GM23338 (cell line): ENCODE measurements around the gene SPAG16.

ENCODE experiments used
- CREB1 ChIP-seq: fragments of 250-450 bp; sonication (Bioruptor Pico); IDR thresholded peaks from 2 replicates; pipeline ENCODE4 v1.5.0; 2020; ENCODE audit warnings: low read depth, mild to moderate bottlenecking, moderate library complexity
- EZH2 ChIP-seq: fragments of 200-600 bp; sonication (generic); IDR thresholded peaks from one replicate; pipeline ENCODE4 v1.8.0; 2017; ENCODE audit warnings: antibody characterized with exemption, mild to moderate bottlenecking, low read depth; ENCODE audit not compliant: unreplicated experiment
- EZH2phosphoT487 ChIP-seq: fragments of 200-600 bp; sonication (generic); IDR thresholded peaks from one replicate; pipeline ENCODE4 v1.8.1; 2018; ENCODE audit warnings: antibody characterized with exemption; ENCODE audit not compliant: unreplicated experiment
- JUNB ChIP-seq: IDR thresholded peaks from one replicate; pipeline ENCODE4 v1.6.1; 2016; ENCODE audit warnings: antibody characterized with exemption; ENCODE audit not compliant: unreplicated experiment
- NANOG ChIP-seq: IDR thresholded peaks from 2 replicates; pipeline ENCODE4 v1.6.1; 2016; ENCODE audit warnings: antibody characterized with exemption, borderline replicate concordance
- POLR2AphosphoS5 ChIP-seq: IDR thresholded peaks from 2 replicates; pipeline ENCODE4 v1.6.1; 2016; ENCODE audit warnings: antibody characterized with exemption, low read depth
- ZNF331 ChIP-seq: fragments of 250-450 bp; sonication (Bioruptor Pico); IDR thresholded peaks from 2 replicates; pipeline ENCODE4 v1.5.0; 2020; ENCODE audit warnings: low read depth, mild to moderate bottlenecking, moderate library complexity
- TF ChIP-seq, protein P1 (sequence below), 2 experiments: fragments of 200-600 bp in 1 of 2; sonication (generic) in 1 of 2; conservative IDR thresholded peaks; 2 replicates each; pipeline versions ENCODE4 v1.5.1 to v1.6.1; 2016 to 2017; ENCODE audit warnings: antibody characterized with exemption in 2 of 2, low read depth in 2 of 2, mild to moderate bottlenecking in 2 of 2, moderate library complexity in 1 of 2
- TF ChIP-seq, protein P2 (sequence below): IDR thresholded peaks from one replicate; pipeline ENCODE4 v1.6.1; 2018; ENCODE audit warnings: antibody characterized with exemption; ENCODE audit not compliant: unreplicated experiment
- TF ChIP-seq, protein P3 (sequence below): fragments of 250-450 bp; sonication (Bioruptor Pico); IDR thresholded peaks from 2 replicates; pipeline ENCODE4 v1.5.0; 2020; ENCODE audit warnings: mild to moderate bottlenecking, moderate library complexity
- TF ChIP-seq, protein P4 (sequence below): IDR thresholded peaks from 2 replicates; pipeline ENCODE4 v1.6.1; 2016; ENCODE audit warnings: antibody characterized with exemption

DNA sequence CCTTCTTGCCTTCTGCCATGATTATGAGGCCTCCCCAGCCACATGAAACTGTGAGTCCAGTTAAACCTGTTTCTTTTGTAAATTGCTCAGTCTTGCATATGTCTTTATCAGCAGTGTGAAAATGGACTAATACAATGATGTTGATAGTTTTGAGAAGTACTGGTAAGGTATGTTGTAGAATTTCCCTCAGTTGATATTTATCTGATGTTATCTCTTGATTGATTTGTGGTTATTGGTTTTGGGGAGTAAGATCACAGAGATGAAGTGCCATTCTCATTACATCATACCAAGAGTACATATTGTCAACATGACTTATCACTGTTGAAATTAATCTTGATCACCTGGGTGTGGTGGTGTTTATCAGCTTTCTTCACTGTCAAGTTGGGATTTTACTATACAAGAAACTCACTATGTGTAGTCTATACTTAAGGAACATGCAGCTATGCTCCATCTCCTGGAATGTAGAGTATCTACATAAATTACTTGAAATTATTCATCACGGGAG is 5.1 kb upstream of the SPAG16 start:
- TF ChIP-seq, protein P1, sequence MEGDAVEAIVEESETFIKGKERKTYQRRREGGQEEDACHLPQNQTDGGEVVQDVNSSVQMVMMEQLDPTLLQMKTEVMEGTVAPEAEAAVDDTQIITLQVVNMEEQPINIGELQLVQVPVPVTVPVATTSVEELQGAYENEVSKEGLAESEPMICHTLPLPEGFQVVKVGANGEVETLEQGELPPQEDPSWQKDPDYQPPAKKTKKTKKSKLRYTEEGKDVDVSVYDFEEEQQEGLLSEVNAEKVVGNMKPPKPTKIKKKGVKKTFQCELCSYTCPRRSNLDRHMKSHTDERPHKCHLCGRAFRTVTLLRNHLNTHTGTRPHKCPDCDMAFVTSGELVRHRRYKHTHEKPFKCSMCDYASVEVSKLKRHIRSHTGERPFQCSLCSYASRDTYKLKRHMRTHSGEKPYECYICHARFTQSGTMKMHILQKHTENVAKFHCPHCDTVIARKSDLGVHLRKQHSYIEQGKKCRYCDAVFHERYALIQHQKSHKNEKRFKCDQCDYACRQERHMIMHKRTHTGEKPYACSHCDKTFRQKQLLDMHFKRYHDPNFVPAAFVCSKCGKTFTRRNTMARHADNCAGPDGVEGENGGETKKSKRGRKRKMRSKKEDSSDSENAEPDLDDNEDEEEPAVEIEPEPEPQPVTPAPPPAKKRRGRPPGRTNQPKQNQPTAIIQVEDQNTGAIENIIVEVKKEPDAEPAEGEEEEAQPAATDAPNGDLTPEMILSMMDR (conservative IDR thresholded peaks at IDR 0.05; ENCODE audit: low read depth in 2 of 2): no peak
- TF ChIP-seq POLR2AphosphoS5 (no peak), EZH2phosphoT487 (no peak), EZH2 (no peak), ZNF331 (CRISPR knock-in tag) (no peak), JUNB (no peak), CREB1 (no peak), NANOG (no peak)
- TF ChIP-seq, protein P2, sequence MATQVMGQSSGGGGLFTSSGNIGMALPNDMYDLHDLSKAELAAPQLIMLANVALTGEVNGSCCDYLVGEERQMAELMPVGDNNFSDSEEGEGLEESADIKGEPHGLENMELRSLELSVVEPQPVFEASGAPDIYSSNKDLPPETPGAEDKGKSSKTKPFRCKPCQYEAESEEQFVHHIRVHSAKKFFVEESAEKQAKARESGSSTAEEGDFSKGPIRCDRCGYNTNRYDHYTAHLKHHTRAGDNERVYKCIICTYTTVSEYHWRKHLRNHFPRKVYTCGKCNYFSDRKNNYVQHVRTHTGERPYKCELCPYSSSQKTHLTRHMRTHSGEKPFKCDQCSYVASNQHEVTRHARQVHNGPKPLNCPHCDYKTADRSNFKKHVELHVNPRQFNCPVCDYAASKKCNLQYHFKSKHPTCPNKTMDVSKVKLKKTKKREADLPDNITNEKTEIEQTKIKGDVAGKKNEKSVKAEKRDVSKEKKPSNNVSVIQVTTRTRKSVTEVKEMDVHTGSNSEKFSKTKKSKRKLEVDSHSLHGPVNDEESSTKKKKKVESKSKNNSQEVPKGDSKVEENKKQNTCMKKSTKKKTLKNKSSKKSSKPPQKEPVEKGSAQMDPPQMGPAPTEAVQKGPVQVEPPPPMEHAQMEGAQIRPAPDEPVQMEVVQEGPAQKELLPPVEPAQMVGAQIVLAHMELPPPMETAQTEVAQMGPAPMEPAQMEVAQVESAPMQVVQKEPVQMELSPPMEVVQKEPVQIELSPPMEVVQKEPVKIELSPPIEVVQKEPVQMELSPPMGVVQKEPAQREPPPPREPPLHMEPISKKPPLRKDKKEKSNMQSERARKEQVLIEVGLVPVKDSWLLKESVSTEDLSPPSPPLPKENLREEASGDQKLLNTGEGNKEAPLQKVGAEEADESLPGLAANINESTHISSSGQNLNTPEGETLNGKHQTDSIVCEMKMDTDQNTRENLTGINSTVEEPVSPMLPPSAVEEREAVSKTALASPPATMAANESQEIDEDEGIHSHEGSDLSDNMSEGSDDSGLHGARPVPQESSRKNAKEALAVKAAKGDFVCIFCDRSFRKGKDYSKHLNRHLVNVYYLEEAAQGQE: no peak
- TF ChIP-seq, protein P3, sequence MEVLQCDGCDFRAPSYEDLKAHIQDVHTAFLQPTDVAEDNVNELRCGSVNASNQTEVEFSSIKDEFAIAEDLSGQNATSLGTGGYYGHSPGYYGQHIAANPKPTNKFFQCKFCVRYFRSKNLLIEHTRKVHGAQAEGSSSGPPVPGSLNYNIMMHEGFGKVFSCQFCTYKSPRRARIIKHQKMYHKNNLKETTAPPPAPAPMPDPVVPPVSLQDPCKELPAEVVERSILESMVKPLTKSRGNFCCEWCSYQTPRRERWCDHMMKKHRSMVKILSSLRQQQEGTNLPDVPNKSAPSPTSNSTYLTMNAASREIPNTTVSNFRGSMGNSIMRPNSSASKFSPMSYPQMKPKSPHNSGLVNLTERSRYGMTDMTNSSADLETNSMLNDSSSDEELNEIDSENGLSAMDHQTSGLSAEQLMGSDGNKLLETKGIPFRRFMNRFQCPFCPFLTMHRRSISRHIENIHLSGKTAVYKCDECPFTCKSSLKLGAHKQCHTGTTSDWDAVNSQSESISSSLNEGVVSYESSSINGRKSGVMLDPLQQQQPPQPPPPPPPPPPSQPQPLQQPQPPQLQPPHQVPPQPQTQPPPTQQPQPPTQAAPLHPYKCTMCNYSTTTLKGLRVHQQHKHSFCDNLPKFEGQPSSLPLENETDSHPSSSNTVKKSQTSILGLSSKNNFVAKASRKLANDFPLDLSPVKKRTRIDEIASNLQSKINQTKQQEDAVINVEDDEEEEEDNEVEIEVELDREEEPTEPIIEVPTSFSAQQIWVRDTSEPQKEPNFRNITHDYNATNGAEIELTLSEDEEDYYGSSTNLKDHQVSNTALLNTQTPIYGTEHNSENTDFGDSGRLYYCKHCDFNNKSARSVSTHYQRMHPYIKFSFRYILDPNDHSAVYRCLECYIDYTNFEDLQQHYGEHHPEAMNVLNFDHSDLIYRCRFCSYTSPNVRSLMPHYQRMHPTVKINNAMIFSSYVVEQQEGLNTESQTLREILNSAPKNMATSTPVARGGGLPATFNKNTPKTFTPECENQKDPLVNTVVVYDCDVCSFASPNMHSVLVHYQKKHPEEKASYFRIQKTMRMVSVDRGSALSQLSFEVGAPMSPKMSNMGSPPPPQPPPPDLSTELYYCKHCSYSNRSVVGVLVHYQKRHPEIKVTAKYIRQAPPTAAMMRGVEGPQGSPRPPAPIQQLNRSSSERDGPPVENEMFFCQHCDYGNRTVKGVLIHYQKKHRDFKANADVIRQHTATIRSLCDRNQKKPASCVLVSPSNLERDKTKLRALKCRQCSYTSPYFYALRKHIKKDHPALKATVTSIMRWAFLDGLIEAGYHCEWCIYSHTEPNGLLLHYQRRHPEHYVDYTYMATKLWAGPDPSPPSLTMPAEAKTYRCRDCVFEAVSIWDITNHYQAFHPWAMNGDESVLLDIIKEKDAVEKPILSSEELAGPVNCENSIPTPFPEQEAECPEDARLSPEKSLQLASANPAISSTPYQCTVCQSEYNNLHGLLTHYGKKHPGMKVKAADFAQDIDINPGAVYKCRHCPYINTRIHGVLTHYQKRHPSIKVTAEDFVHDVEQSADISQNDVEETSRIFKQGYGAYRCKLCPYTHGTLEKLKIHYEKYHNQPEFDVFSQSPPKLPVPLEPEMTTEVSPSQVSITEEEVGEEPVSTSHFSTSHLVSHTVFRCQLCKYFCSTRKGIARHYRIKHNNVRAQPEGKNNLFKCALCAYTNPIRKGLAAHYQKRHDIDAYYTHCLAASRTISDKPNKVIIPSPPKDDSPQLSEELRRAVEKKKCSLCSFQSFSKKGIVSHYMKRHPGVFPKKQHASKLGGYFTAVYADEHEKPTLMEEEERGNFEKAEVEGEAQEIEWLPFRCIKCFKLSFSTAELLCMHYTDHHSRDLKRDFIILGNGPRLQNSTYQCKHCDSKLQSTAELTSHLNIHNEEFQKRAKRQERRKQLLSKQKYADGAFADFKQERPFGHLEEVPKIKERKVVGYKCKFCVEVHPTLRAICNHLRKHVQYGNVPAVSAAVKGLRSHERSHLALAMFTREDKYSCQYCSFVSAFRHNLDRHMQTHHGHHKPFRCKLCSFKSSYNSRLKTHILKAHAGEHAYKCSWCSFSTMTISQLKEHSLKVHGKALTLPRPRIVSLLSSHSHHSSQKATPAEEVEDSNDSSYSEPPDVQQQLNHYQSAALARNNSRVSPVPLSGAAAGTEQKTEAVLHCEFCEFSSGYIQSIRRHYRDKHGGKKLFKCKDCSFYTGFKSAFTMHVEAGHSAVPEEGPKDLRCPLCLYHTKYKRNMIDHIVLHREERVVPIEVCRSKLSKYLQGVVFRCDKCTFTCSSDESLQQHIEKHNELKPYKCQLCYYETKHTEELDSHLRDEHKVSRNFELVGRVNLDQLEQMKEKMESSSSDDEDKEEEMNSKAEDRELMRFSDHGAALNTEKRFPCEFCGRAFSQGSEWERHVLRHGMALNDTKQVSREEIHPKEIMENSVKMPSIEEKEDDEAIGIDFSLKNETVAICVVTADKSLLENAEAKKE (CRISPR knock-in tag): no peak
- TF ChIP-seq, protein P4, sequence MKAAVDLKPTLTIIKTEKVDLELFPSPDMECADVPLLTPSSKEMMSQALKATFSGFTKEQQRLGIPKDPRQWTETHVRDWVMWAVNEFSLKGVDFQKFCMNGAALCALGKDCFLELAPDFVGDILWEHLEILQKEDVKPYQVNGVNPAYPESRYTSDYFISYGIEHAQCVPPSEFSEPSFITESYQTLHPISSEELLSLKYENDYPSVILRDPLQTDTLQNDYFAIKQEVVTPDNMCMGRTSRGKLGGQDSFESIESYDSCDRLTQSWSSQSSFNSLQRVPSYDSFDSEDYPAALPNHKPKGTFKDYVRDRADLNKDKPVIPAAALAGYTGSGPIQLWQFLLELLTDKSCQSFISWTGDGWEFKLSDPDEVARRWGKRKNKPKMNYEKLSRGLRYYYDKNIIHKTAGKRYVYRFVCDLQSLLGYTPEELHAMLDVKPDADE: no peak
